GM12878 (cell line): ENCODE measurements around the gene GABRA6. TPM values are rescaled to one million over a fixed set of nuclear protein-coding genes. Genes with fewer than 3 reads are reported as not detected.

ENCODE experiments used
- ATAC-seq: fragments of 200-7000 bp; cut with Tn5 transposase; 3 replicates; pipeline ENCODE4 v1.9.1; 2020; ENCODE audit warnings: mild to moderate bottlenecking, moderate library complexity
- BruUV-seq: library from RNA; stranded (reverse); fragments of 400-500 nt; replicated peaks from 2 replicates; lab custom pipeline; 2021; lab: Mats Ljungman, UMichigan
- CTCF ChIA-PET: fragments of 300-600 bp; sonication (Branson Sonifier 250); formaldehyde crosslinking; extraction: SDS; loops from one replicate; lab custom pipeline; 2021; ENCODE audit warnings: inconsistent platforms; lab: Yijun Ruan, JAX
- POLR2A ChIA-PET: fragments of 350-600 bp; formaldehyde crosslinking; extraction: SDS; loops from one replicate; lab custom pipeline; 2021; ENCODE audit warnings: inconsistent platforms; lab: Charles Lee
- RAD21 ChIA-PET: fragments of 300-600 bp; sonication (Branson Sonifier 250); formaldehyde crosslinking; loops from one replicate; lab custom pipeline; 2023; ENCODE audit warnings: antibody characterized with exemption; ENCODE audit not compliant: unreplicated experiment; lab: Charles Lee
- SMC1A ChIA-PET: fragments of 300-600 bp; sonication (Branson Sonifier 250); formaldehyde crosslinking; loops from one replicate; lab custom pipeline; 2023; ENCODE audit not compliant: unreplicated experiment, uncharacterized antibody; lab: Charles Lee
- DNase-seq: peaks from one replicate; pipeline ENCODE4 v3.0.0-alpha.2; 2011; ENCODE audit warnings: low read depth, low spot score
- FAIRE-seq: peaks from 3 replicates; lab custom pipeline; 2011; peaks lifted over from hg19 to GRCh38; lab: Jason Lieb, UNC
- H2AFZ ChIP-seq: 2 replicates; pipeline ENCODE4 v1.6.0; 2011; ENCODE audit warnings: low read depth, low read length, control low read depth; ENCODE audit not compliant: control insufficient read depth
- H3K27ac ChIP-seq: 2 replicates; pipeline ENCODE4 v1.5.1; 2011; ENCODE audit warnings: control low read depth; ENCODE audit not compliant: control insufficient read depth, insufficient read depth
- H3K27me3 ChIP-seq, 2 experiments: replicated peaks in 1 of 2; 2 replicates each; pipeline versions ENCODE4 v1.6.0 to v1.6.1; 2011; ENCODE audit warnings: low read length in 1 of 2; ENCODE audit not compliant: control insufficient read depth in 2 of 2, insufficient read depth in 2 of 2
- H3K36me3 ChIP-seq, 2 experiments: 2 replicates each; pipeline ENCODE4 v1.5.1; 2011; ENCODE audit warnings: low read length in 1 of 2; ENCODE audit not compliant: control insufficient read depth in 2 of 2, insufficient read depth in 2 of 2
- H3K4me1 ChIP-seq: 2 replicates; pipeline ENCODE4 v1.6.1; 2011; ENCODE audit warnings: mild to moderate bottlenecking, low read length, moderate library complexity, mixed read lengths; ENCODE audit not compliant: control insufficient read depth, insufficient read depth
- H3K4me2 ChIP-seq: 2 replicates; pipeline ENCODE4 v1.6.0; 2011; ENCODE audit warnings: control low read depth; ENCODE audit not compliant: control insufficient read depth, insufficient read depth
- H3K4me3 ChIP-seq: fragments of 200-600 bp; sonication (generic); 2 replicates; pipeline ENCODE4 v1.5.1; 2016
- H3K79me2 ChIP-seq: 2 replicates; pipeline ENCODE4 v1.6.0; 2011; ENCODE audit warnings: low read length; ENCODE audit not compliant: control insufficient read depth, insufficient read depth
- H3K9ac ChIP-seq: 2 replicates; pipeline ENCODE4 v1.8.0; 2011; ENCODE audit warnings: low read length, control low read depth, mixed read lengths; ENCODE audit not compliant: control insufficient read depth, insufficient read depth
- H3K9me3 ChIP-seq: replicated peaks from 3 replicates; pipeline ENCODE4 v1.5.1; 2011; ENCODE audit warnings: mild to moderate bottlenecking, low read length; ENCODE audit not compliant: control insufficient read depth, insufficient read depth
- H4K20me1 ChIP-seq: 2 replicates; pipeline ENCODE4 v1.6.0; 2011; ENCODE audit not compliant: control insufficient read depth, insufficient read depth
- ATF7 ChIP-seq: fragments of 450-650 bp; IDR thresholded peaks from 2 replicates; pipeline ENCODE4 v1.6.1; 2016; ENCODE audit warnings: low read depth, mild to moderate bottlenecking
- CREM ChIP-seq: IDR thresholded peaks from 2 replicates; pipeline ENCODE4 v1.6.1; 2014; ENCODE audit warnings: antibody characterized with exemption, low read depth
- HCFC1 ChIP-seq: fragments of 150-350 bp; IDR thresholded peaks from 2 replicates; pipeline ENCODE4 v1.6.1; 2014; ENCODE audit warnings: low read length
- IRF3 ChIP-seq: fragments of 450-650 bp; IDR thresholded peaks from 2 replicates; pipeline ENCODE4 v1.6.1; 2014; ENCODE audit warnings: mild to moderate bottlenecking
- SMAD1 ChIP-seq: fragments of 450-650 bp; IDR thresholded peaks from 2 replicates; pipeline ENCODE4 v1.6.1; 2018; ENCODE audit warnings: mild to moderate bottlenecking, low read depth; ENCODE audit not compliant: partially characterized antibody
- TCF3 ChIP-seq: IDR thresholded peaks from 2 replicates; pipeline ENCODE4 v1.6.1; 2012; ENCODE audit warnings: low read depth, mild to moderate bottlenecking, low read length, borderline replicate concordance; ENCODE audit not compliant: insufficient read depth
- ZBTB40 ChIP-seq: fragments of 450-650 bp; IDR thresholded peaks from 2 replicates; pipeline ENCODE4 v1.6.1; 2016; ENCODE audit warnings: mild to moderate bottlenecking, moderate library complexity, borderline replicate concordance
- WGBS: methylation state at CpG from one replicate; pipeline ENCODE4 v1.1.6; 2016; ENCODE audit warnings: low lambda C conversion rate; ENCODE audit not compliant: insufficient replicate concordance, insufficient coverage; ENCODE audit errors: missing lambda C conversion rate; 5-methylcytosine and 5-hydroxymethylcytosine counted together
- in situ Hi-C: fragments of 300-500 bp; cut with MboI; formaldehyde crosslinking; loops from 9 replicates; pipeline ENCODE4 v1.14.3; 2018; ENCODE audit warnings: mixed read lengths
- intact Hi-C: fragments of 100-400 bp; cut with micrococcal nuclease; formaldehyde crosslinking; loops from one replicate; pipeline ENCODE4 v1.14.2; 2022; ENCODE audit not compliant: unreplicated experiment
- polyA plus RNA-seq, 11 experiments: library from polyadenylated mRNA; depleted of rRNA in 4 of 11; unstranded in 6 of 11; stranded (reverse) in 5 of 11; fragments of >200 nt; fragmentation: Nextera tagmentation in 4 of 11; fragmentation: Illumina TruSeq in 1 of 11; extraction: Ambion mirVana in 4 of 11; extraction: Trizol in 1 of 11; gene quantifications; 1 replicate in 1 of 11; 2 replicates in 10 of 11; pipeline versions ENCODE4 v1.2.1 to v1.2.3, GENCODE V29; 2011 to 2016; ENCODE audit warnings: inconsistent platforms in 2 of 11, missing spikeins in 2 of 11, low read depth in 1 of 11
- total RNA-seq, 4 experiments: library from RNA; depleted of rRNA in 3 of 4; stranded (reverse); fragments of >200 nt in 3 of 4; fragmentation: Illumina TruSeq in 1 of 4; extraction: Trizol in 1 of 4; gene quantifications; 2 replicates each; pipeline versions ENCODE4 v1.2.1 to v1.2.3, GENCODE V29; 2013 to 2021

Gene GABRA6
- total and polyA plus RNA-seq, 10 of the 15 experiments (the other 5 are each of a cell fraction or from before 2014, with no cell fraction given): not detected

- Histone ChIP-seq H3K4me1 (no peaks in the 10 kb centered on the region), H3K36me3 (no peaks in the 10 kb centered on the region), H4K20me1 (no peaks in the 10 kb centered on the region), H3K4me3 (no peak overlapping the region), H3K79me2 (no peaks in the 10 kb centered on the region), H3K27ac (no peak overlapping the region), H3K4me2 (no peak overlapping the region), H3K27me3 (no peaks in the 10 kb centered on the region), H3K9ac (no peak overlapping the region), H3K9me3 (no peaks in the 10 kb centered on the region), H2AFZ (no peak overlapping the region)
- CTCF ChIA-PET: interaction anchor here (1.6 kb wide), 1 partner anchor 12 kb away, joined by 3 read pairs; no protein-coding TSS in a partner anchor
- POLR2A ChIA-PET: no interaction called here
- 36% methylated on average over 8 of the region's 8 CpGs for WGBS
- intact Hi-C loops: no loop called here
- DNase-seq: no peak
- SMC1A ChIA-PET: interaction anchor here (0.6 kb wide), 1 partner anchor 11 kb away, joined by 4 read pairs; no protein-coding TSS in a partner anchor
- no peak for ATAC-seq
- RAD21 ChIA-PET: no interaction called here
- in situ Hi-C loops: no loop called here
- no TSS peak for BruUV-seq
- no peak for TF ChIP-seq ATF7
- no peak for TF ChIP-seq HCFC1
- TF ChIP-seq TCF3: no peak
- no peak for TF ChIP-seq ZBTB40
- TF ChIP-seq SMAD1: no peak
- no peak for TF ChIP-seq IRF3
- TF ChIP-seq CREM: no peak
- FAIRE-seq: no peak
Observed at GRCh38 chr5:161686149-161686548, 628 bp downstream of the GABRA6 start.
